ENCODE data around the gene HTRA3.

- TF ChIP-seq CTCF (tag by site-specific recombination; IDR thresholded peaks at IDR 0.05) = no peak
- no peak for TF ChIP-seq BCL6B (tag by site-specific recombination; IDR thresholded peaks at IDR 0.05)
- TF ChIP-seq REST (tag by site-specific recombination; IDR thresholded peaks at IDR 0.05) = no peak
- TF ChIP-seq ZNF19 (tag by site-specific recombination; IDR thresholded peaks at IDR 0.05; ENCODE audit: low read depth) = no peak
- TF ChIP-seq ZNF548 (tag by site-specific recombination; IDR thresholded peaks at IDR 0.05) = no peak
- TF ChIP-seq ZBTB17 (tag by site-specific recombination; IDR thresholded peaks at IDR 0.05) = no peak
- no peak for TF ChIP-seq ZNF394 (tag by site-specific recombination; IDR thresholded peaks at IDR 0.05; ENCODE audit: borderline replicate concordance)
- no peak for TF ChIP-seq ZNF398 (tag by site-specific recombination; IDR thresholded peaks at IDR 0.05)
- 0 out of 2 replicates have a peak, but pooled peaks have one; percentile 60 for TF ChIP-seq ZXDB (tag by site-specific recombination; IDR thresholded peaks at IDR 0.05)
- no peak for TF ChIP-seq ZBTB20 (tag by site-specific recombination; IDR thresholded peaks at IDR 0.05)
- TF ChIP-seq ZNF140 (tag by site-specific recombination; IDR thresholded peaks at IDR 0.05) = no peak
- no peak for TF ChIP-seq ATF2 (tag by site-specific recombination; IDR thresholded peaks at IDR 0.05; ENCODE audit: low read depth)
- TF ChIP-seq KLF9 (tag by site-specific recombination; IDR thresholded peaks at IDR 0.05; ENCODE audit: low read depth) = no peak
- no peak for TF ChIP-seq HIC1 (tag by site-specific recombination; IDR thresholded peaks at IDR 0.05)
These were observed 46.1 kb downstream of the HTRA3 start for GRCh38 chr4:8315435-8316250.

All from HEK293 (cell line).